Progenitor cell of endocrine pancreas (in vitro differentiated cells): ENCODE results near the gene KEAP1. TPM values are rescaled to one million over a fixed set of nuclear protein-coding genes. Genes with fewer than 3 reads are reported as not detected.
"Not testable (repeated sequence)": the region's sequence is repeated elsewhere in the genome, so short reads cannot be mapped to it uniquely, and the experiment has no call there.

Experiments used
- DNase-seq: peaks from one replicate; pipeline ENCODE4 v3.0.0; 2021; ENCODE audit warnings: low spot score; ENCODE audit not compliant: unreplicated experiment
- H3K27ac Mint-ChIP-seq: 2 replicates; pipeline ENCODE4 v1.8.0; 2021; ENCODE audit warnings: mild to moderate bottlenecking, moderate library complexity, mixed read lengths
- H3K27me3 Mint-ChIP-seq: 2 replicates; pipeline ENCODE4 v1.8.0; 2021; ENCODE audit warnings: mixed read lengths
- H3K36me3 Mint-ChIP-seq: 2 replicates; pipeline ENCODE4 v1.8.0; 2022; ENCODE audit warnings: mixed read lengths; ENCODE audit not compliant: insufficient read depth
- H3K4me1 Mint-ChIP-seq: 2 replicates; pipeline ENCODE4 v1.8.0; 2021; ENCODE audit warnings: low read depth, mixed read lengths
- H3K4me3 Mint-ChIP-seq: 2 replicates; pipeline ENCODE4 v1.8.0; 2021; ENCODE audit warnings: low read depth, mild to moderate bottlenecking, moderate library complexity, mixed read lengths
- H3K9me3 Mint-ChIP-seq: 2 replicates; pipeline ENCODE4 v1.8.0; 2021; ENCODE audit warnings: low read depth, mixed read lengths
- CTCF ChIP-seq: fragments of 200-600 bp; sonication (generic); IDR thresholded peaks from one replicate; pipeline ENCODE4 v1.5.0; 2021; ENCODE audit warnings: antibody characterized with exemption, mild to moderate bottlenecking; ENCODE audit not compliant: unreplicated experiment
- long read RNA-seq: library from polyadenylated mRNA; unstranded; transcript quantifications from one replicate; pipeline ENCODE4 v2.0.0, GENCODE V29; 2020
- total RNA-seq: library from RNA; stranded (reverse); gene quantifications from 2 replicates; pipeline ENCODE4 v1.2.1, GENCODE V29; 2021

KEAP1 gene
- total RNA-seq, result 64.7 and 76.6 TPM in 2 replicates
- long read RNA-seq, transcript KEAP1-202 (6 exons, 2,648 nt), result major isoform, 90 of 140 reads
- long read RNA-seq, transcript KEAP1-201 (6 exons, 2,955 nt), result minor isoform, 19 of 140 reads
- long read RNA-seq, partial matches to known transcripts, result 19 of 140 reads
- long read RNA-seq, other reads (novel, unspliced or antisense), result 11 of 140 reads

GRCh38 chr19:10503002-10503789, at the start of gene KEAP1:
KEAP1 (minus strand) TSS chr19:10503356; CDS start chr19:10500033, 3,323 bp downstream.
- Mint-ChIP-seq H3K36me3 (peaks cover 3% of the 10 kb centered on the region), H3K27me3 (no peaks in the 10 kb centered on the region), H3K4me3 (peak within 1 kb of the TSS; percentile 84), H3K4me1 (peaks cover 5% of the 10 kb centered on the region), H3K27ac (peak within 1 kb of the TSS; percentile 96), H3K9me3 (no peaks in the 10 kb centered on the region)
- TF ChIP-seq CTCF, result no peak
- DNase-seq, result no peak

GRCh38 chr19:10552510-10553053, 49.4 kb upstream of the KEAP1 start:
- Mint-ChIP-seq H3K4me1 (no peaks in the 10 kb centered on the region), H3K36me3 (peaks cover 18% of the 10 kb centered on the region), H3K4me3 (no peak overlapping the region), H3K9me3 (no peaks in the 10 kb centered on the region), H3K27ac (no peak overlapping the region), H3K27me3 (no peaks in the 10 kb centered on the region)
- no peak for TF ChIP-seq CTCF
- no peak for DNase-seq

DNA sequence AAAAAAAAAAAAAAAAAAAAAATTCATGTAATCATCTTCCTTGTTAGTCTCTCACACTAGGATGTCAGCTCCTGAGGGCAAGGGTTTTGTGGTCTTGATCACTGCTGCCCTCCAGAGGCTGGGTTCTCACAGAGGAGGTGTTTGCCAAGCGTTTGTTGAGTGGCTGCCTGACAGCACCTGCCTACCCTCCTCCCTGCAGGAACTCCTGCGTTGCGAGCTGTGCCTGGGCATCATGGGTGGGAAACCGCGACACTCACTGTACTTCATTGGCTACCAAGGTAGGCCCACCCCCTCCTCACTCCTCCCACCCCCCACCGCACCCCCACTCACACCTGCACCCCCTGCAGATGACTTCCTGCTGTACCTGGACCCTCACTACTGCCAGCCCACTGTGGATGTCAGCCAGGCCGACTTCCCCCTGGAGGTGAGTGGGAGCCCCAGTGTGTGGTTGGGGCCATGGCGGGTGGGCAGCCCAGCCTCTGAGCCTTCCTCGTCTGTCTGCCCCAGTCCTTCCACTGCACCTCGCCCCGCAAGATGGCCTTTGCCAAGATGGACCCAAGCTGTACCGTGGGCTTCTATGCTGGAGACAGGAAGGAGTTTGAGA, 48.6 kb upstream of the KEAP1 start:
- no peak for TF ChIP-seq CTCF

GRCh38 chr19:10551006-10551405, 47.9 kb upstream of the KEAP1 start:
- DNase-seq, H3K27me3 Mint-ChIP-seq, H3K27ac Mint-ChIP-seq, H3K4me1 Mint-ChIP-seq, H3K9me3 Mint-ChIP-seq, H3K4me3 Mint-ChIP-seq: not testable (repeated sequence)
- peaks cover 18% of the 10 kb centered on the region for H3K36me3 Mint-ChIP-seq

More for the DNA sequence above, 48.6 kb upstream of the KEAP1 start:
- no peaks in the 10 kb centered on the region for H3K4me1 Mint-ChIP-seq
- no peaks in the 10 kb centered on the region for H3K9me3 Mint-ChIP-seq
- no peak for DNase-seq
- no peaks in the 10 kb centered on the region for H3K27me3 Mint-ChIP-seq
- no peak overlapping the region for H3K4me3 Mint-ChIP-seq
- no peak overlapping the region for H3K27ac Mint-ChIP-seq
- peaks cover 18% of the 10 kb centered on the region for H3K36me3 Mint-ChIP-seq

- no peak for TF ChIP-seq CTCF
- no peak overlapping the region for H3K4me3 Mint-ChIP-seq
These were observed 47.2 kb upstream of the KEAP1 start for GRCh38 chr19:10550336-10550735.

More at GRCh38 chr19:10550336-10550735, 47.2 kb upstream of the KEAP1 start:
- Mint-ChIP-seq H3K27me3 (no peaks in the 10 kb centered on the region), H3K4me1 (no peaks in the 10 kb centered on the region), H3K36me3 (peaks cover 18% of the 10 kb centered on the region), H3K27ac (no peak overlapping the region), H3K9me3 (no peaks in the 10 kb centered on the region)
- no peak for DNase-seq
